Fibroblast of lung (primary cell): Measurements from ENCODE around the gene LHX2.

Experiments
- EZH2 ChIP-seq: IDR thresholded peaks from 2 replicates; pipeline ENCODE4 v1.5.1; 2012; ENCODE audit warnings: low read length, control low read depth, mild to moderate bottlenecking; ENCODE audit errors: missing control alignments
- TF ChIP-seq, protein P1 (sequence below), 2 donors: IDR thresholded peaks in 1 of 2; conservative IDR thresholded peaks in 1 of 2; 1 replicate in 1 of 2; 2 replicates in 1 of 2; pipeline ENCODE4 v1.5.1; 2011 to 2012; ENCODE audit warnings: low read length in 2 of 2, control low read depth in 1 of 2, inconsistent platforms in 1 of 2, low read depth in 1 of 2, mild to moderate bottlenecking in 1 of 2

DNA sequence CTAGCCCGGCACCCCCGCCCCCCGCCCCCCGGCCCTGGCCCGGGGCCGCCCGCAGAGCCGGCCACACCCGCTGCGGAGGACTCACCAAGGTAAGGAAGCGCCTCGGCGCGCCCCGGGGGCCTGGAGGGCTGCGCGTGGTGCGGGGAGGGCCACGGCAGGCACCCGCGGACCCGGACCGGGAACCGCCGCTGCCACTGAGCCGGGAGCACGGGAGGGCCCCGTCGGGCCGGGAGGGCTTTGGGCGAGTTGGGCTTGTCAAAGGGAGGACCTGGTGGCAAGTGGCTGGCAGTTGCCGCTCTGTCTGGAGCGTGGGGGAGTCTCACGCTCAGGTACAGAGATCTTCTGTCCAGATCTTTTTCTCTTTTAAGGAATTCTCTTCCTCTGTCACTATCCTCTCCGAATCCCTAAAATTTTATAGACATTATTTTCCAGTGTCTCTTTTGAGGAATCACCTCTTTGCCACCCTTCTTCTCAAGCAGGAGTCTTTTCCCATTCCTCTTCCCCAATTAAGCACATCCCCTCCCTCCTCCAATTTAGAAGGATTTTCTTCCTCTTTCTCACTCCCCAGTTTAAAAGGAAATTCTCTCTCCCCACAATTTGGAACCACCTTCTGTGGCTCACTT lies 11.3 kb upstream of the LHX2 start:
- TF ChIP-seq, protein P1, sequence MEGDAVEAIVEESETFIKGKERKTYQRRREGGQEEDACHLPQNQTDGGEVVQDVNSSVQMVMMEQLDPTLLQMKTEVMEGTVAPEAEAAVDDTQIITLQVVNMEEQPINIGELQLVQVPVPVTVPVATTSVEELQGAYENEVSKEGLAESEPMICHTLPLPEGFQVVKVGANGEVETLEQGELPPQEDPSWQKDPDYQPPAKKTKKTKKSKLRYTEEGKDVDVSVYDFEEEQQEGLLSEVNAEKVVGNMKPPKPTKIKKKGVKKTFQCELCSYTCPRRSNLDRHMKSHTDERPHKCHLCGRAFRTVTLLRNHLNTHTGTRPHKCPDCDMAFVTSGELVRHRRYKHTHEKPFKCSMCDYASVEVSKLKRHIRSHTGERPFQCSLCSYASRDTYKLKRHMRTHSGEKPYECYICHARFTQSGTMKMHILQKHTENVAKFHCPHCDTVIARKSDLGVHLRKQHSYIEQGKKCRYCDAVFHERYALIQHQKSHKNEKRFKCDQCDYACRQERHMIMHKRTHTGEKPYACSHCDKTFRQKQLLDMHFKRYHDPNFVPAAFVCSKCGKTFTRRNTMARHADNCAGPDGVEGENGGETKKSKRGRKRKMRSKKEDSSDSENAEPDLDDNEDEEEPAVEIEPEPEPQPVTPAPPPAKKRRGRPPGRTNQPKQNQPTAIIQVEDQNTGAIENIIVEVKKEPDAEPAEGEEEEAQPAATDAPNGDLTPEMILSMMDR (conservative IDR thresholded peaks at IDR 0.05 in 1 of 2, IDR thresholded peaks at IDR 0.05 in 1 of 2; ENCODE audit: low read depth in 1 of 2, low read length in 2 of 2) = no peak
- peak; percentile 98 for TF ChIP-seq EZH2
